Fibroblast of skin of right quadriceps (primary cell): Measurements from ENCODE around the gene SLC8A1.

Experiments used
- DNase-seq: peaks from one replicate; pipeline ENCODE4 v3.0.0-alpha.2; 2013

SLC8A1 gene

DNA sequence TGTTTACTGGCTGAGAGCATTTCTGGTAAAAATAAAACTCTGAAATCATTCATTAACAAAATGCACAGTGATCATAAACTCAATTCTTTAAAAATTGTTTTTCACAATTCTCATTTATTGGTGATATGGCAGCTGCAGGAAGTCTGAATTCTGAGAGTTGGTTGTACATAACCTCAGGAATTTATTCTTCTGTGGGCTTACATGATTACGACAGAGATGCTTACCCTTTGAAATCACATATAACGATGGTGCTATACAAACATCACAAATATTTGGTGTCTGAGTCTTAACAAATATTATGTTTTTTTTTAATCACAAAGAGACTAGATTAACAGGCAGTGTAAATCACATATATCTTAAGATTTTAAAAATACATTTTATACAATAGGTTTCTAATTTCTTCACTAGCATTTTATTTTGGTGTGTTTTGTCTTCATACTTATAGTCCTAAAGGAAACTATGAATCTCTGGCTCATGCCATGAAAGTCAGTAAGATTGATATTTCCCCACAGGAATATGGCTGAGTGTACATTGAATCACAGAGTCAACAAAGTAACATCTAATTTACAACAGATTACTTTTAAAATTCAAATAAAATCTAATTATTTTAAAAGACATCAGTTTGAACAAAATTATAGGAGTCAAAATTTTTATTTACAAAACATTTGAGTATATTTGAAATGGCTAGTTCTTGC, 354.1 kb downstream of the SLC8A1 start:
- peak; percentile 91 for DNase-seq

- peak; percentile 78 for DNase-seq
Measured at GRCh38 chr2:40096360-40096759, 355.5 kb downstream of the SLC8A1 start.

DNA sequence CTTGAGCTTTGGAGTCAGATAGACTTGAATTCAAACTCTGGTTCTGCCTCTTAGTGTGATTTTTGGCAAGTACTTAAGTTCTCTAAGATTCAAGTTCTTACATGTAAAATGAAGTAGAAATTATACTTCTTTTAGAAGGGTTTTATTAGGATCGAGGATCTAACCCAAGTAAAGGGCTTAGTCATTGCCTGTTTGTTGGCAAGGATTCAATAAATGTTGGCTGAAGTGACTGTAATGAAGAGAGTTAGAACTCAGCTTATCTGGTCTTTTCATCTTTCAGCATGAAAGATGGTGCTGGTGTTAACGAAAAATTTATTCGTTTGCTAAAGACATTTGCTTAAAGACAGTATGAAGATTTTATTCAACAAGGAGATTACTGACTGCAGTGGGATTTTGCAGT, 356.9 kb downstream of the SLC8A1 start:
- peak; percentile 84 for DNase-seq

DNA sequence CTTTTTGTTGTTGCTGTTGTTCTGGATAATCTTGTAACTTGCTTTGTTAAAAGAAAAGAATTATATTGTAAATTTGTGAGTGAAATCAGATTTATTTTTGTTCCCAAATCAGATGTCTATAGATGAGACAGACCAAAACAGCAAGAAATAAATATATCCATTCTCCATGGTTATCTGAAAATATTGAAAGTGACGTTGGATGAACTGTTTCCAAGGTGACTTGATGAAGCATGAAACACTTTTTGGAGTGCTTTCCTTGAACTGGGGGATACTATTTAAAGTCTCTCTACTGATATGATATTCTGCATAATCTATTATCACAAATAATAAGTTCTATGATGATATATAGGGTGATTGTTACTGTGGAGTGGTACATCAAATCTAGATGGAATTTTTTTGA, 357.4 kb downstream of the SLC8A1 start:
- no peak for DNase-seq

DNA sequence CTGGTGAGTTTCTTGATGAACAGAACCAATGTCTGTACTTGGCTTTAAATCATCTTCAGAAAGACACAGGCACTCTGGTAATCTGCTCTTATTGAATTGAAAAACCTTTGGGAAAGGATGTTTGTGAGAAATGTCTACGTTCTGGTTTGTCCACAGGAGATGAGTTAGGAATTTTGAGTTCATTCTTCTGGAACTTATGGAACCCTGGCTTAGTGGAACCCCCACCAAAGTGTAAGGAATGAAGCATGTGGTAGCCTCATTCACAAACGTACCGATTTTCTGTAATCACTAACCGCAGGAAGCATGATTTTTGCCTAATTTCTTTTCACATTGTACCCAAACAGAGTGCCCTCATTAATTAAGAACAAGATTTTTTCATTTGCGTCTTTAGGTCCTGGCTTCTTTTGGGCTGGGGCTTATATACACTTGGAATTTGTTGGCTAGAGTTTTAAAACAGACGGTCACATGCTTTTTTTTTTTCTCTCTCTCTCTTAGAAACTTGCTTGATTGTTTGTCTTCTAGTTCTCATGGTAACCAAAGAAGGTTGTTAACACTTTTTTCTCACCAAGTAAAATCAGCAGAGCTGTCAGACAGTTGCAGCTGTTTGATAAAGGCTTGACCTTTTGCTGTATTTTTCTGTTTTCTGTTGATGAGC, 358.7 kb downstream of the SLC8A1 start:
- DNase-seq: peak; percentile 41

DNA sequence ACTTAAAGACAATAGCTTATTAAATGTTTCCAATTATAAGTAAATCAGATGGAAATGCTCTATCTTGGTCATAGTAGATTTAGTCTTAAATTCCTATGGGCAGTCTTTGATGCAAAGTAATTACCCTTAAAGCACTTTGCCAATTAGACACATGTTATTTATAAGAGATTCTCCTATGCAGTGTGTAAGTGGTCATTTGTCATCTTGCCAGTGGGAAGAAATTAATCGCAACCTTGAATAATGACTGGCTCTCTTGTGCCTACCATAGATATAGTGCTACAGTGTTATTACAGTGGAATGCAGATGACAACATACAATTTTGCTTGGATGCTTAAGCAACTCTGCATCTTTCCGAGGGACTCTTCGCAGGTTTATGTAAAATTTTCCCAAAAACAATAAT, 361.8 kb downstream of the SLC8A1 start:
- DNase-seq: no peak

- DNase-seq: no peak
Measured at GRCh38 chr2:40087927-40088326, 364.0 kb downstream of the SLC8A1 start.

- no peak for DNase-seq
Measured at GRCh38 chr2:40087434-40087833, 364.5 kb downstream of the SLC8A1 start.

- no peak for DNase-seq
Measured at GRCh38 chr2:40085786-40086185, 366.1 kb downstream of the SLC8A1 start.

GRCh38 chr2:40073336-40073735, 378.6 kb downstream of the SLC8A1 start:
- peak; percentile 36 for DNase-seq

DNA sequence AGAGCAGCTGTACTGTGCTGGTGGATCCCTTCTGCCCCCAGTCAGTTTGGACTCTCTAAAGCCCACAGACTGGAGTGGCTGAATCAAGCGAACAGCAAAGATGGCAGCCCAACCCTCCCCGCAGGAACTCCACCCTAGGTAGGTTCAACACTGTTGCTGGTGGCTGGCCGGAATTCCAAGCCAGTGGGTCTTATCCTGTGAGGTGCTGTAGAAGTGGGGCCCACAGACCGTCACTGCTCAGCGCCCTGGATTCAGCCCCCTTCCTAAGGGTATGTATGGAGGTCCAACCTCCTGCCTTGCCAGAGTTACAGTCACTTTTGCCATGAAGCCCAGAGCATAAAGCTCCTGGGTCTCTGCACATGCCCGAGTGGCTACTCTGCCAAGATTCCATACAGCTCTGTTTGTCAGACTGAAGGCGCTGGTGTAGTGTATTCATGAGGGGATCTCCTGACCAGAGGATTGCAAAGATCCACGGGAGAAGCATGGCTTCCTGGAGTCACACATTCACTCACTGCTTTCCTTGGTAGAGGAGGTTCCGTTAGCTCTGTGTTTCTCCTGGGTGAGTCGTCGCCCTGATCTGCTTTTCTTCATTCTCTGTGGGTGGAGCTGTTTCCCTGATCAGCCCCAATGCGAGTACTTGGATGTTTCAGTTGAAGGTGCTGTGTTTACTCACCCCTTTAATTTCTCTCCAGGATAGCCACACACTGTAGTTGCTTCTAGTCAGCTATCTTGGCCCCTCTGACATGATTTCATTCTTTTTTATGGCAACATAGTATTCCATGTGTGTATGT, 379.3 kb downstream of the SLC8A1 start:
- no peak for DNase-seq

GRCh38 chr2:40062381-40062780, 389.5 kb downstream of the SLC8A1 start:
- no peak for DNase-seq

DNA sequence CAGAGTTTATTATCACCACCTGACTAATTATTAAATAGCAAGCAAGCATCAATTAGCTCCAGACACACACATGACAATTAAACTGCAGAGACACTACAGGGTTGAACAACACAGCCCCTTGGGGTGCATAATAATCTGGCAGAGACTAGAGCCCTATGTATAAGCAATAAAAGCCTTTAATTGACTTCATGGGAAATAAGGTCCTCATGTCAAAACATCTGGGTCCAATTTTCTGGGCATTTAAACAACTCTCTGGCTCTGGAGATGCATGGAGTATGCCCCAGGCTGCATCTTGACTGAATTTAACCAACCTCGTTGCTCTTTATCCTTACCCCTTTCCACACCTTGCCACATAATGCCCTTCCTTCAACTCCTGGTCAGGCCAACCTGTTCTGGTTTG, 402.1 kb downstream of the SLC8A1 start:
- DNase-seq: no peak

- no peak for DNase-seq
Measured at GRCh38 chr2:40048506-40048905, 403.4 kb downstream of the SLC8A1 start.

DNA sequence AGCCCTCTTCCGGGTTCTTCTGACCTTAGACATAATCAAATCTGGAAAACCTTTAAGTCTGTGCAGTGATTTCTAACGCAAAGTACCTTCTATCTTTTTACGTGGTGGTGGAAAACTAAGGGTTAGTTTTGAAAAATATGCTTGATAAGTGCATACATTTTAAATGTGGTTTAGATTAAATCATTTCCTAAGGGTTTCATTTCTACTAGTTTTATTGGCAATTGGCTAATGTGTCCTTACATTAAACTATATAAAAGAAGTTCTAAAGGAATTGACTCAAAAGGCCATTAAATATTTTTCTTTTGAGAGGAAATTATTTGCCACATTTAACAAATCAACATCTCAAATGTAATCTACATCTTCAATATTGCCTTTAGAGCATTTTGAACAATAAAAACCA, 404.5 kb downstream of the SLC8A1 start:
- DNase-seq: no peak
